ENCODE data around the gene ARHGEF38.
A peak's percentile ranks its signal among the peaks of the same experiment; 100 is the strongest.
"Not testable (repeated sequence)": the region's sequence is repeated elsewhere in the genome, so short reads cannot be mapped to it uniquely, and the experiment has no call there.

Gene ARHGEF38

DNA sequence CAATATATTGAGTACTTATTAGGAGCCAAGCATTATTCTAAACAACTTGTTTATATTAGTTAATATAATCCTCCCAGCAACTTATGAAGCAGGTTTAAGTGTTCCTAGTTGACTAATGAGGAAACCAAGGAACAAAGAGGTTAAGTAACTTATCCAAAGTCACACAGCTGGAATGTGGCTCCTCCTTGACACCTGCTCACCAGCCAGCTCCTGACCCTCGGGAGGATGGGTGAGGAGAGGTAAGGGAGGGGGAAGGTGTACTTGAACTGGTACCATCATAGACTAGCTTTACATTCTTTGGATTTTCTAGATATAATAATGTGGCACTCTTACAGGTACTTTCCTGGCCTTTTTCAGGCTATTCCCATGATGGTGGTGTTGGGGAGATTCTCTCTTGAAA lies 50.7 kb downstream of the ARHGEF38 start:
- no peak overlapping the region for H3K4me3 Mint-ChIP-seq
- TF ChIP-seq, protein P1, sequence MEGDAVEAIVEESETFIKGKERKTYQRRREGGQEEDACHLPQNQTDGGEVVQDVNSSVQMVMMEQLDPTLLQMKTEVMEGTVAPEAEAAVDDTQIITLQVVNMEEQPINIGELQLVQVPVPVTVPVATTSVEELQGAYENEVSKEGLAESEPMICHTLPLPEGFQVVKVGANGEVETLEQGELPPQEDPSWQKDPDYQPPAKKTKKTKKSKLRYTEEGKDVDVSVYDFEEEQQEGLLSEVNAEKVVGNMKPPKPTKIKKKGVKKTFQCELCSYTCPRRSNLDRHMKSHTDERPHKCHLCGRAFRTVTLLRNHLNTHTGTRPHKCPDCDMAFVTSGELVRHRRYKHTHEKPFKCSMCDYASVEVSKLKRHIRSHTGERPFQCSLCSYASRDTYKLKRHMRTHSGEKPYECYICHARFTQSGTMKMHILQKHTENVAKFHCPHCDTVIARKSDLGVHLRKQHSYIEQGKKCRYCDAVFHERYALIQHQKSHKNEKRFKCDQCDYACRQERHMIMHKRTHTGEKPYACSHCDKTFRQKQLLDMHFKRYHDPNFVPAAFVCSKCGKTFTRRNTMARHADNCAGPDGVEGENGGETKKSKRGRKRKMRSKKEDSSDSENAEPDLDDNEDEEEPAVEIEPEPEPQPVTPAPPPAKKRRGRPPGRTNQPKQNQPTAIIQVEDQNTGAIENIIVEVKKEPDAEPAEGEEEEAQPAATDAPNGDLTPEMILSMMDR (IDR thresholded peaks at IDR 0.05; ENCODE audit: unreplicated experiment in 3 of 3) = no peak
- no peak overlapping the region for H3K27ac Mint-ChIP-seq
- H3K36me3 Mint-ChIP-seq (ENCODE audit: low read depth) = no peaks in the 10 kb centered on the region
- peaks cover 5% of the 10 kb centered on the region for H3K9me3 Mint-ChIP-seq
- H3K27me3 Mint-ChIP-seq (ENCODE audit: low read depth) = no peaks in the 10 kb centered on the region
- H3K4me1 Mint-ChIP-seq = peaks cover 11% of the 10 kb centered on the region

DNA sequence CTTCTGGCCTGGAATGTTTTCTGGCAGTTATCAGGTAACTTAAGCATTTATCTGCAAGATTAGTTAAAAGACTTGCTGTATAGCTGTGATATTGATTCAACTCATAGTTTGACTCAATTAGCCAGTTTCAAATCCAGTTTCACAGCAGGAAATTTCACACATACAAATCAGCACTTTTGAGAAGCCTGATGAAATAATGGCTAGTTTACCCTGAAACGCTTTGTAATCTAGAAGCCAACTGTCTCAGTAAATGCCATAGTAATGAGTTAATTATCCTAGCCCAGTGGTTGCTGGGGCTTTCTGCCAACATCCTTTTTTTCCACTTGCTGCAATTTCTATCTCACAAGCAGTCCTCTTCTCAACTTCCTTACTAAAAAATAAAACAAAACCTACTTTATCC lies 53.1 kb downstream of the ARHGEF38 start:
- Mint-ChIP-seq H3K4me1 (peaks cover 7% of the 10 kb centered on the region), H3K27me3 (ENCODE audit: low read depth) (no peaks in the 10 kb centered on the region), H3K4me3 (no peak overlapping the region)

DNA sequence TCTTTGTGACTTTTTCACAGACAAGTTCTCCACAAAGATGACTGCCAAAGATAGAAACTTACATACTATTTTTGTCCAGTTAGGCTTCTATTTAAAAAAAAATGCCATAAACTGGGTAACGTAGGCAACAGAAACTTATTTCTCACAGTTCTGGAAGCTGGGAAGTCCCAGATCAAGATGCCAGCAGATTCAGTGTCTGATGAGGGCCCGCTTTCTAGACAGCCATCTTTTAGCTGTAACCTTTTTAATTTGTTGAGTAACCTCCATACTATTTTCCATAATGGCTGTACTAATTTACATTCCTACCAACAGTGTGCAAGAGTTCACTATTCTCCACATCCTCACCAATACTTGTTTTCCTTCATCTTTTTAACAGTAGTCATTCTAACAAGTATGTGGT lies 55.5 kb downstream of the ARHGEF38 start:
- H3K27me3 Mint-ChIP-seq (ENCODE audit: low read depth) = no peaks in the 10 kb centered on the region
- peak overlapping the region in 1 of 3 experiments; percentile 70 for H3K27ac Mint-ChIP-seq
- H3K4me1 Mint-ChIP-seq = peaks cover 7% of the 10 kb centered on the region
- H3K9me3 Mint-ChIP-seq = peaks cover 7% of the 10 kb centered on the region
- H3K36me3 Mint-ChIP-seq (ENCODE audit: low read depth) = no peaks in the 10 kb centered on the region
- TF ChIP-seq, protein P1 (IDR thresholded peaks at IDR 0.05; ENCODE audit: unreplicated experiment in 3 of 3) = no peak
- no peak overlapping the region for H3K4me3 Mint-ChIP-seq

More for the DNA sequence above, 53.1 kb downstream of the ARHGEF38 start:
- TF ChIP-seq, protein P1 (IDR thresholded peaks at IDR 0.05; ENCODE audit: unreplicated experiment in 3 of 3) = no peak
- peak overlapping the region in 1 of 3 experiments; percentile 59 for H3K27ac Mint-ChIP-seq
- peaks cover 7% of the 10 kb centered on the region for H3K9me3 Mint-ChIP-seq
- no peaks in the 10 kb centered on the region for H3K36me3 Mint-ChIP-seq (ENCODE audit: low read depth)

DNA sequence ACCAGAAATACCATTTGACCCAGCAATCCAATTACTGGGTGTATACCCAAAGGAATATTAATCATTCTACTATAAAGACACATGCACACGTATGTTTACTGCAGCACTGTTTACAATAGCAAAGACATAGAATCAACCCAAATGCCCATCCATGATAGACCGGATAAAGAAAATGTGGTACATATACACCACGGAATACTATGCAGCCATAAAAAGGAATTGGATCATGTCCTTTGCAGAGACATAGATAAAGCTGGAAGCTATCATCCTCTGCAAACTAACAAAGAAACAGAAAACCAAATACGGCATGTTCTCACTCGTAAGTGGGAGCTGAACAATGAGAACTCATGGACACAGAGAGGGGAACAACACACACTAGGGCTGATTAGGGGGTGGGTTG lies 57.4 kb downstream of the ARHGEF38 start:
- H3K4me1 Mint-ChIP-seq = not testable (repeated sequence)

DNA sequence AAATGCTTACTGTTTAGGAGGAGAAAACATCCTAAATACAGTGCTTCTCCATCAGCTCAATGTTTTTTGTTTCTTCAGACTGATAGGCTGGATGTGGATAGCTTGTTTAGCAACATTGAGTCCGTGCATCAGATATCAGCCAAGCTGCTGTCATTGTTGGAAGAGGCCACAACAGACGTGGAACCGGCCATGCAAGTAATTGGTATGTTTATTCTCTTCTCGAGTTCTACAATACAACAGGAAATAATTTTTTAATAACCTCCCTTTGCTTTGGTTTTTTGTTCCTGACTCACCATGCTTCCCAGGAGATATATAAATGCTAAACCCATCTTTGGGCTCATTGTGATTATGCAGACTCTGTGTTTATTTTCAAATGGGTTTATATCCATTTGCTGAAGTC lies 60.9 kb downstream of the ARHGEF38 start:
- Mint-ChIP-seq H3K4me3 (no peak overlapping the region), H3K9me3 (peaks cover 2% of the 10 kb centered on the region), H3K4me1 (no peaks in the 10 kb centered on the region), H3K36me3 (ENCODE audit: low read depth) (no peaks in the 10 kb centered on the region), H3K27me3 (ENCODE audit: low read depth) (no peaks in the 10 kb centered on the region), H3K27ac (no peak overlapping the region)
- TF ChIP-seq, protein P1 (IDR thresholded peaks at IDR 0.05; ENCODE audit: unreplicated experiment in 3 of 3) = no peak

More for the DNA sequence above, 57.4 kb downstream of the ARHGEF38 start:
- H3K27me3 Mint-ChIP-seq (ENCODE audit: low read depth); H3K36me3 Mint-ChIP-seq (ENCODE audit: low read depth); H3K9me3 Mint-ChIP-seq; H3K27ac Mint-ChIP-seq; H3K4me3 Mint-ChIP-seq: not testable (repeated sequence)

DNA sequence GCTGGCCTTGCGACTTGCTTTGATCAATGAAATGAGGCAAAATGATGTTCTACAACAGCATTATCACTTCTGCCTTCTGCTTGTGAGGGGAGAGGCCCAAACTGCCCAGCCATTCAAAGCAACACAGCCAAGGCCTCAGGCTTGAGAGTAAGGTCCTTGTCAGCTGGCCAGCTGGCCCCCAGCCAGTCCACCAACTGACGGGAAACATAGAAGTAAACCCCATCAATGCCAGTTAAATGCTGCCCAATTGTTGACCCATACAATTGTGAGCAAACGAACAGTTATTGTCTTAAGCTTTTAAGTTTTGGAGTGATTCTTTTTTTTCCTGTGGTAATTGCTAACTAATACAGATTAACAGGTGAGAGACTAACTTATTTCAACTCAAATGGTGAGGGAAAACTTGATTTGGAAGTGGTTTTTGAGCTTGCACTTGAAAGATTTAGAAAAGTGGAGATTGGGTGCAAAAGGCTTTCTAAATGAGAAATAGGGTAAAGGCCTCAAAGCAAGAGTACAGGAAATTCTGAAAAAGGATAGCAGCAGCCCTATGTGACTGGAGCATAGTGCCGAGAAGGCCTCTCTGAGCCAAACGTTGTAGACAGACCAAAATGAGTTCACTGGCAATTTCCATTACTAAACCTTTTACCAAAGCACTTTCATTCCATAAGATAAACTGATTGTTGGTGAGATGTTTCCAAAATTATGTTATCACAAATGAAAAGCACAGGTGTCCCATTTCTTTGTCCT lies 66.9 kb downstream of the ARHGEF38 start:
- no peaks in the 10 kb centered on the region for H3K9me3 Mint-ChIP-seq
- peaks cover 42% of the 10 kb centered on the region for H3K4me1 Mint-ChIP-seq
- TF ChIP-seq, protein P1 (IDR thresholded peaks at IDR 0.05; ENCODE audit: unreplicated experiment in 3 of 3) = no peak
- H3K27ac Mint-ChIP-seq = peak overlapping the region in 2 of 3 experiments; percentile 77 to 83
- peak overlapping the region in 1 of 3 experiments; percentile 32 for H3K4me3 Mint-ChIP-seq
- no peaks in the 10 kb centered on the region for H3K27me3 Mint-ChIP-seq (ENCODE audit: low read depth)
- no peaks in the 10 kb centered on the region for H3K36me3 Mint-ChIP-seq (ENCODE audit: low read depth)

Data from nephron (organoid).